HepG2 (cell line): ENCODE measurements around the gene NR1H2. TPM values are rescaled to one million over a fixed set of nuclear protein-coding genes. Genes with fewer than 3 reads are reported as not detected.

ENCODE experiments used
- ARNT ChIP-seq: fragments of 450-650 bp; IDR thresholded peaks from 2 replicates; pipeline ENCODE4 v1.6.1; 2017
- CAMTA2 ChIP-seq: sonication (generic); formaldehyde crosslinking; IDR thresholded peaks from 2 replicates; pipeline ENCODE4 v1.4.0; 2020; ENCODE audit warnings: mild to moderate bottlenecking, missing genetic modification reagents, borderline replicate concordance
- CBX2 ChIP-seq, 2 experiments: fragments of 200-600 bp in 1 of 2; sonication (generic); formaldehyde crosslinking in 1 of 2; IDR thresholded peaks; 2 replicates each; pipeline versions ENCODE4 v1.7.0 to v1.8.1; 2018 to 2022; ENCODE audit warnings: low read depth in 2 of 2, low read length in 1 of 2, mild to moderate bottlenecking in 1 of 2, missing genetic modification reagents in 1 of 2
- DPF2 ChIP-seq: sonication (generic); formaldehyde crosslinking; IDR thresholded peaks from 2 replicates; pipeline ENCODE4 v1.4.0; 2020; ENCODE audit warnings: mild to moderate bottlenecking, low read depth, missing genetic modification reagents, borderline replicate concordance
- GABPA ChIP-seq, 2 experiments: IDR thresholded peaks; 2 replicates each; pipeline ENCODE4 v1.6.1; 2011 to 2016; ENCODE audit warnings: low read depth in 2 of 2, low read length in 1 of 2, missing biosample characterization in 1 of 2, missing genetic modification characterization in 1 of 2
- GZF1 ChIP-seq: sonication (generic); formaldehyde crosslinking; IDR thresholded peaks from 2 replicates; pipeline ENCODE4 v1.5.1; 2020; ENCODE audit warnings: mild to moderate bottlenecking, missing genetic modification reagents
- MTA1 ChIP-seq: sonication (generic); formaldehyde crosslinking; IDR thresholded peaks from 2 replicates; pipeline ENCODE4 v1.4.0; 2020; ENCODE audit warnings: missing genetic modification reagents, mild to moderate bottlenecking, borderline replicate concordance
- NR2F6 ChIP-seq, 2 experiments: IDR thresholded peaks; 2 replicates each; pipeline ENCODE4 v1.6.1; 2016; ENCODE audit warnings: antibody characterized with exemption in 1 of 2, mild to moderate bottlenecking in 1 of 2
- PATZ1 ChIP-seq: sonication (generic); formaldehyde crosslinking; IDR thresholded peaks from 2 replicates; pipeline ENCODE4 v1.4.0; 2020; ENCODE audit warnings: missing genetic modification reagents
- PHF5A ChIP-seq: IDR thresholded peaks from one replicate; pipeline ENCODE4 v1.6.1; 2018; ENCODE audit warnings: low read depth, missing genetic modification reagents; ENCODE audit not compliant: unreplicated experiment
- PPARG ChIP-seq: conservative IDR thresholded peaks from 2 replicates; pipeline ENCODE4 v1.6.1; 2016; ENCODE audit warnings: missing biosample characterization, missing genetic modification reagents
- YY1 ChIP-seq: IDR thresholded peaks from 2 replicates; pipeline ENCODE4 v1.6.1; 2011; ENCODE audit warnings: low read length, low read depth, moderate library complexity, mild to moderate bottlenecking; ENCODE audit not compliant: insufficient read depth, insufficient replicate concordance
- ZFP90 ChIP-seq: sonication (generic); formaldehyde crosslinking; IDR thresholded peaks from 2 replicates; pipeline ENCODE4 v1.8.0; 2022; ENCODE audit warnings: missing genetic modification reagents, mild to moderate bottlenecking, inconsistent platforms, borderline replicate concordance
- ZNF142 ChIP-seq: sonication (generic); formaldehyde crosslinking; IDR thresholded peaks from 2 replicates; pipeline ENCODE4 v1.4.0; 2020; ENCODE audit warnings: missing genetic modification reagents
- polyA plus RNA-seq, 8 experiments: library from polyadenylated mRNA; depleted of rRNA in 3 of 8; stranded (reverse) in 7 of 8; unstranded in 1 of 8; fragments of >200 nt; fragmentation: Illumina TruSeq in 4 of 8; extraction: Trizol in 4 of 8; gene quantifications; 2 replicates each; pipeline versions ENCODE4 v1.2.1 to v1.2.3, GENCODE V29; 2011 to 2016; ENCODE audit warnings: low read depth in 4 of 8, missing spikeins in 1 of 8, mixed read lengths in 1 of 8; ENCODE audit not compliant: insufficient read depth in 1 of 8
- total RNA-seq, 5 experiments: library from RNA; depleted of rRNA; stranded (reverse); fragments of >200 nt; fragmentation: Illumina TruSeq; extraction: Trizol; gene quantifications; 2 replicates each; pipeline ENCODE4 v1.2.3, GENCODE V29; 2016; ENCODE audit warnings: low read depth in 1 of 5

Gene NR1H2
- total and polyA plus RNA-seq, 2 of the 13 experiments (the other 11 are each of a cell fraction or from before 2014, with no cell fraction given) = 10.3 to 13.5 TPM

GRCh38 chr19:50383852-50384684 is 7.8 kb downstream of the NR1H2 start, which contains the start of gene POLD1 (continued):
- peak; percentile 47; the same call in 1 of the 2 replicates for TF ChIP-seq PATZ1 (CRISPR knock-in tag)
- peak; percentile 71 for TF ChIP-seq NR2F6 (IDR thresholded peaks at IDR 0.05)
- TF ChIP-seq NR2F6 (CRISPR knock-in tag; IDR thresholded peaks at IDR 0.05) = peak; percentile 79
- 0 out of 2 replicates have a peak, but pooled peaks have one; percentile 45 for TF ChIP-seq GZF1 (CRISPR knock-in tag)
- TF ChIP-seq GABPA (IDR thresholded peaks at IDR 0.05; ENCODE audit: low read depth, low read length) = no peak
- TF ChIP-seq GABPA (CRISPR knock-in tag; IDR thresholded peaks at IDR 0.05; ENCODE audit: low read depth) = no peak
- no peak for TF ChIP-seq MTA1
- no peak for TF ChIP-seq PPARG (CRISPR knock-in tag)
- no peak for TF ChIP-seq ARNT
- no peak for TF ChIP-seq YY1
- peak; percentile 21 for TF ChIP-seq PHF5A
- no peak for TF ChIP-seq ZNF142
- no peak for TF ChIP-seq CAMTA2 (CRISPR knock-in tag)
- TF ChIP-seq DPF2 (CRISPR knock-in tag) = no peak
- TF ChIP-seq ZFP90 (CRISPR knock-in tag) = no peak; the same call in 1 of the 2 replicates
- no peak for TF ChIP-seq CBX2 (IDR thresholded peaks at IDR 0.05; ENCODE audit: low read depth, low read length)
- TF ChIP-seq CBX2 (CRISPR knock-in tag; IDR thresholded peaks at IDR 0.05; ENCODE audit: low read depth) = no peak
